Left ventricle myocardium inferior (tissue), 1 donor: ENCODE results near the gene KLHL13. TPM values are rescaled to one million over a fixed set of nuclear protein-coding genes. Genes with fewer than 3 reads are reported as not detected.
"Not testable (repeated sequence)": the region's sequence is repeated elsewhere in the genome, so short reads cannot be mapped to it uniquely, and the experiment has no call there.

ENCODE experiments used
- DNase-seq: peaks from one replicate; pipeline ENCODE4 v3.0.0-alpha.2; 2020
- H3K27ac ChIP-seq: fragments of 200-600 bp; replicated peaks from 2 replicates; pipeline ENCODE4 v1.8.0; 2021
- H3K27me3 ChIP-seq: fragments of 200-600 bp; 2 replicates; pipeline ENCODE4 v1.8.0; 2021; ENCODE audit warnings: low read depth
- H3K36me3 ChIP-seq: fragments of 200-600 bp; 2 replicates; pipeline ENCODE4 v1.8.0; 2021
- H3K4me1 ChIP-seq: fragments of 200-600 bp; 2 replicates; pipeline ENCODE4 v1.8.0; 2021
- H3K4me3 ChIP-seq: fragments of 200-600 bp; 2 replicates; pipeline ENCODE4 v1.8.0; 2021; ENCODE audit warnings: mild to moderate bottlenecking, moderate library complexity
- H3K9me3 ChIP-seq: fragments of 200-600 bp; replicated peaks from 2 replicates; pipeline ENCODE4 v1.8.0; 2021
- CTCF ChIP-seq: fragments of 200-600 bp; IDR thresholded peaks from 2 replicates; pipeline ENCODE4 v1.8.0; 2021; ENCODE audit warnings: antibody characterized with exemption, mild to moderate bottlenecking, borderline replicate concordance
- intact Hi-C: fragments of 100-400 bp; cut with micrococcal nuclease; formaldehyde crosslinking; loops from one replicate; pipeline ENCODE4 v1.11.0; 2022
- total RNA-seq: library from RNA; stranded (reverse); fragmentation: NEBNext Ultra II Directional; extraction: Animal tissue kit (Norgen Biotek cat#: 25700); gene quantifications from one replicate; pipeline ENCODE4 v1.2.1, GENCODE V29; 2021
- donor health status: DM: no; HTN: yes; CAD: no; lungs with severe emphysema.

Gene KLHL13
- total RNA-seq, 1 donor from 2014 or later, result 11.4 TPM

DNA sequence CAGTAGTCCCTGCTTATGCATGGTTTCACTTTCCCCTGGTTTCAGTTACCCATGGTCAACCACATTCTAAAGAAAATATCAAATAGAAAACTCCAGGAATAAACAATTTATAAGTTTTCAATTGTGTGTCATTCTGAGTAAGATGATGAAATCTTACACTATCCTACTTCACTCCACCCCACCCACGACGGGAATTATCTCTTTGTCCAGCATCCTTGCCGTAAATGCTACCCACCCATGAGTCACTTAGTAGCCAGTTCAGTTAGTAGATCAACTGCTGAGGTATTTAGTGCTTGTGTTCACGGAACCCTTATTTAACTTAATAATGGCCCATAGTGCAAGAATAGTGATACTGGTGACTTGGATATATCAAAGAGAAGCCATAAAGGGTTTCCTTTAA, 91.4 kb downstream of the KLHL13 start:
- intact Hi-C loops, result no loop called here
- TF ChIP-seq CTCF, result no peak
- H3K27me3 ChIP-seq, result no peaks in the 10 kb centered on the region
- no peak overlapping the region for H3K27ac ChIP-seq
- no peaks in the 10 kb centered on the region for H3K9me3 ChIP-seq
- no peaks in the 10 kb centered on the region for H3K4me1 ChIP-seq
- DNase-seq, result no peak
- no peak overlapping the region for H3K4me3 ChIP-seq
- H3K36me3 ChIP-seq, result no peaks in the 10 kb centered on the region

DNA sequence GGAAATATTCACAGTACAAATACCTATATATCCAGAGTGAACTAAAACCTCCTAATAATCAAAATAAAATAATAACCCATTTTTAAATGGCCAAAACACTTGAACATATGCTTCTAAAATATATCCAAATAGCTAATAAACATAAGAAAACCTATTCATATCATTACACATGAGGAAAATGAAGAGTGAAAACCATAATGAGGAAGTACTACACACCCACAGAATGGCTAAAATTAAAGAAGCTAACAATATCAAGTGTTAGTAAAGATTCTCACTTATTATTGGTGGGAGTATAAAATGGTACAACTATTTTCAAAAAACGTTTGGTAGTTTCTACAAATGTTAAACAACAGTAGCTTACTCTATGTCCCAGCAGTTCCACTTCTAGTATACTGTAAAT, 92.1 kb downstream of the KLHL13 start:
- no peaks in the 10 kb centered on the region for H3K4me1 ChIP-seq
- no peaks in the 10 kb centered on the region for H3K9me3 ChIP-seq
- no peak overlapping the region for H3K27ac ChIP-seq
- no peaks in the 10 kb centered on the region for H3K36me3 ChIP-seq
- H3K4me3 ChIP-seq, result no peak overlapping the region
- TF ChIP-seq CTCF, result no peak
- H3K27me3 ChIP-seq, result no peaks in the 10 kb centered on the region
- DNase-seq, result no peak
- intact Hi-C loops, result no loop called here

DNA sequence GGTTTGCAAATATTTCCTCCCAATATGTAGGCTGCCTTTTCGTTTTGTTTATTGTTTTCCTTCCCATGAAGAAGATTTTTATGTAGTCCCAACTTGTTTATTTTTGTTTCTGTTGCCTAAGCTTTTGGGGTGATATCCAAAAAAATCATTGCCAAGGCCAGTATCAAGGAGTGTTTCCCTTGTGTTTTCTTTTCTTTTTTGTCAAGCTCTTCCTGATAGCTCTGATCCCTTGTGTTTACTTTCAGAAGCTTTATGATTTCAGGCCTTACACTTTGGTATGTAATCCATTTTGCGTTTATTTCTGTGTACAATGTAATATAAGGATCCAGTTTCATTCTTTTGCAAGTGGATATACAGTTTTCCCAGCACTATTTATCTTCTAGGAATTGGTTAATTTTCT, 93.9 kb downstream of the KLHL13 start:
- intact Hi-C loops, result no loop called here
- H3K4me1 ChIP-seq, result no peaks in the 10 kb centered on the region
- H3K27ac ChIP-seq, result no peak overlapping the region
- H3K9me3 ChIP-seq, result no peaks in the 10 kb centered on the region
- no peaks in the 10 kb centered on the region for H3K36me3 ChIP-seq
- H3K27me3 ChIP-seq, result no peaks in the 10 kb centered on the region
- no peak for DNase-seq
- TF ChIP-seq CTCF, result no peak
- H3K4me3 ChIP-seq, result no peak overlapping the region

DNA sequence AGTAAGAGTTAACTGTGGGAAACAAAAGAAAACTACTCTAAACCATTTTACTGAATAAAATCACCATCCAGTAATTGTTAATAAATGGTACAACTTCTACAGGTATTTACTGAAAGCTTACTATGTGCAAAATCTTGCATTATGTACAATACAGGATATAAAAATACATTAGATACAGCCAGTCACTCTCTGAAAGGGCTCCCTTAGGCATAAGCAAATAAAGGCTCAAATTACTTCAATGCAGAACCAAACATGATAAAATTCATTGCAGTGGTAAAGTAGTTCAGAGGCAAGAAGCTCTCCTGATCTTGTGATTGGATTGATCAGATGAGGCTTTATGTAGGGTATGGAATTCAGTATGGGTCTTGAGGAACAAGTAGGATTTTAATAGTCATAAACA, 100.2 kb downstream of the KLHL13 start:
- Histone ChIP-seq H3K27me3 (no peaks in the 10 kb centered on the region), H3K4me3 (no peak overlapping the region), H3K9me3 (peaks cover 7% of the 10 kb centered on the region), H3K4me1 (no peaks in the 10 kb centered on the region), H3K27ac (no peak overlapping the region), H3K36me3 (no peaks in the 10 kb centered on the region)
- no peak for TF ChIP-seq CTCF
- intact Hi-C loops, result no loop called here
- no peak for DNase-seq

GRCh38 chrX:118002417-118002816, 114.2 kb downstream of the KLHL13 start:
- intact Hi-C loops, DNase-seq, H3K36me3 ChIP-seq, H3K4me1 ChIP-seq, H3K4me3 ChIP-seq, H3K27ac ChIP-seq, H3K27me3 ChIP-seq, H3K9me3 ChIP-seq: not testable (repeated sequence)

DNA sequence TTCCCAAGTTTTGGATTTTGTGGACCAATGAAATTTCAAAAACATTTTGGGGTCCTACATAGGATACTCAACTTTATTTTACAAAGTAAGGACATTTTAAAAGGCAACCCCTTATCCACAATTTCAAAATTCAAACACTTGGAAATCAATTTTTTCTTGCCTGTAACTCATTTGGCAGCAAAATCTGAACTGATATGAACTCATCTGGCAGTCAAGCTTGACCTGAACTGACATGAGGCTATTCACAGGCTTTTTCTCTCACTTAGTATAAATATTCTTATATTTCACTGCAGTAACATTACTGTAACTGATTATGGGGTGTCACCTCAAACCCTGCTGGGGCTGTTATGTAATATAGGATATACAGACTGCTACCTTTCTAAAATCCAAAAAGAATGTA, 116.1 kb downstream of the KLHL13 start:
- no peaks in the 10 kb centered on the region for H3K27me3 ChIP-seq
- TF ChIP-seq CTCF, result no peak
- H3K9me3 ChIP-seq, result no peaks in the 10 kb centered on the region
- no peak for DNase-seq
- intact Hi-C loops, result no loop called here
- H3K4me1 ChIP-seq, result no peaks in the 10 kb centered on the region
- H3K36me3 ChIP-seq, result no peaks in the 10 kb centered on the region
- H3K4me3 ChIP-seq, result no peak overlapping the region
- no peak overlapping the region for H3K27ac ChIP-seq
